GM12801 (cell line): ENCODE data around the gene OTX2.

Experiments
- CTCF ChIP-seq: IDR thresholded peaks from one replicate; pipeline ENCODE4 v1.5.1; 2011; ENCODE audit warnings: control low read depth; ENCODE audit not compliant: insufficient read length; ENCODE audit errors: extremely low read depth

OTX2 gene

GRCh38 chr14:56759094-56759493, 51.2 kb downstream of the OTX2 start:
- TF ChIP-seq CTCF, result no peak

- TF ChIP-seq CTCF, result no peak
Measured at GRCh38 chr14:56754921-56755320, 55.4 kb downstream of the OTX2 start.

GRCh38 chr14:56753396-56753795, 56.9 kb downstream of the OTX2 start:
- no peak for TF ChIP-seq CTCF

GRCh38 chr14:56752428-56752827, 57.9 kb downstream of the OTX2 start:
- no peak for TF ChIP-seq CTCF

GRCh38 chr14:56751471-56751870, 58.8 kb downstream of the OTX2 start:
- TF ChIP-seq CTCF, result no peak
